GM18907 (cell line): ENCODE measurements around the gene ZNF423.

ENCODE experiments used
- ATAC-seq: cut with Tn5 transposase; IDR thresholded peaks from one replicate; pipeline ENCODE4 v1.9.1; 2021; ENCODE audit warnings: mild to moderate bottlenecking, moderate library complexity; ENCODE audit not compliant: unreplicated experiment

The ZNF423 gene

GRCh38 chr16:49631187-49632041 is 224.5 kb downstream of the ZNF423 start:
- no peak for ATAC-seq

- no peak for ATAC-seq
Measured at GRCh38 chr16:49630783-49631182, 225.1 kb downstream of the ZNF423 start.

GRCh38 chr16:49629851-49630250 is 226.1 kb downstream of the ZNF423 start:
- ATAC-seq = no peak

- ATAC-seq = no peak
Measured at GRCh38 chr16:49628148-49628547, 227.8 kb downstream of the ZNF423 start.

- ATAC-seq = no peak
Measured at GRCh38 chr16:49625311-49626065, 230.4 kb downstream of the ZNF423 start.

GRCh38 chr16:49623501-49624266 is 232.2 kb downstream of the ZNF423 start:
- ATAC-seq = no peak

GRCh38 chr16:49622421-49623402 is 233.2 kb downstream of the ZNF423 start:
- no peak for ATAC-seq

- ATAC-seq = no peak
Measured at GRCh38 chr16:49622084-49622390, 233.9 kb downstream of the ZNF423 start.

GRCh38 chr16:49621241-49622083 is 234.4 kb downstream of the ZNF423 start:
- no peak for ATAC-seq

- ATAC-seq = no peak
Measured at GRCh38 chr16:49620869-49621240, 235.1 kb downstream of the ZNF423 start.

- no peak for ATAC-seq
Measured at GRCh38 chr16:49620158-49620868, 235.6 kb downstream of the ZNF423 start.

- ATAC-seq = no peak
Measured at GRCh38 chr16:49619811-49620157, 236.1 kb downstream of the ZNF423 start.

GRCh38 chr16:49618955-49619354 is 237.0 kb downstream of the ZNF423 start:
- ATAC-seq = no peak

GRCh38 chr16:49617710-49618330 is 238.1 kb downstream of the ZNF423 start:
- ATAC-seq = no peak

GRCh38 chr16:49617016-49617629 is 238.8 kb downstream of the ZNF423 start:
- ATAC-seq = no peak

- no peak for ATAC-seq
Measured at GRCh38 chr16:49615576-49615975, 240.3 kb downstream of the ZNF423 start.

- ATAC-seq = no peak
Measured at GRCh38 chr16:49610983-49611382, 244.9 kb downstream of the ZNF423 start.

- no peak for ATAC-seq
Measured at GRCh38 chr16:49608779-49609178, 247.1 kb downstream of the ZNF423 start.
